ENCODE results near the gene TACO1. TPM values are rescaled to one million over a fixed set of nuclear protein-coding genes. Genes with fewer than 3 reads are reported as not detected.

Gene TACO1
- total RNA-seq, 4 donors from 2014 or later, result 28.7 to 37.4 (median 30.6) TPM

GRCh38 chr17:63558441-63558840 is 42.3 kb upstream of the TACO1 start:
- intact Hi-C loops (cut with DNase I; ENCODE audit: low total_unique reads), result no loop called here

DNA sequence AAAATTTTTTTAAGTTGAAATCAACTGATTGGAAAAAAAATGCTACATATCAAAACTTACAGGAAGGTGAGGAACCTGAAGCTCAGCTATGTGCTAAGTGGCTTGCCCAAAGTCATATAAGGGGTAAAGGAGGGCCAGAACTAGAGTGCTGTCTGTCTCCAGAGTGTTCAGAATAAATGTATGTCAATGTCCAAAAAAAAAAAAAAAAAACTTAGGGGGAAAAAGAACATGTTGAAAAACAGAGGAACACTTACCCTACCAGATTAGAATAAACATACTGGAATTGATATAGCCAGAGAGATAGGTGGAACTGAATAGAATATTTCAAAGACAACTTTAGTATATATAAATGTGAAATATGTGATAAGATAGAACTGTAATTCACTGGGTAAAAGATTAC is 38.9 kb upstream of the TACO1 start:
- Histone ChIP-seq H3K4me1 (peaks cover 3% of the 10 kb centered on the region in 2 donors), H3K9me3 (no peaks in the 10 kb centered on the region), H3K27ac (no peak overlapping the region), H3K27me3 (no peaks in the 10 kb centered on the region), H3K4me3 (no peak overlapping the region), H3K36me3 (no peaks in the 10 kb centered on the region)
- TF ChIP-seq POLR2A (IDR thresholded peaks at IDR 0.05) (no peak), CTCF (IDR thresholded peaks at IDR 0.05 in 4 of 5, conservative IDR thresholded peaks at IDR 0.05 in 1 of 5) (no peak)
- ATAC-seq (no peak), DNase-seq (no peak)
- in situ Hi-C loops (cut with MboI; ENCODE audit: low sequenced_read_pairs in 4 of 4) (no loop called here), intact Hi-C loops (cut with DNase I; ENCODE audit: low total_unique reads) (no loop called here)

More at GRCh38 chr17:63558441-63558840, 42.3 kb upstream of the TACO1 start:
- no peaks in the 10 kb centered on the region for H3K36me3 ChIP-seq
- no peaks in the 10 kb centered on the region for H3K9me3 ChIP-seq
- H3K4me1 ChIP-seq, result peaks cover 23 to 24% of the 10 kb centered on the region in 2 donors
- H3K27ac ChIP-seq, result no peak overlapping the region
- ATAC-seq (no peak), DNase-seq (no peak)
- no peak for TF ChIP-seq CTCF (IDR thresholded peaks at IDR 0.05 in 4 of 5, conservative IDR thresholded peaks at IDR 0.05 in 1 of 5)
- TF ChIP-seq POLR2A (IDR thresholded peaks at IDR 0.05), result no peak
- in situ Hi-C loops (cut with MboI; ENCODE audit: low sequenced_read_pairs in 4 of 4), result no loop called here
- no peak overlapping the region for H3K4me3 ChIP-seq
- no peaks in the 10 kb centered on the region for H3K27me3 ChIP-seq

- intact Hi-C loops (cut with DNase I; ENCODE audit: low total_unique reads), result no loop called here
- Histone ChIP-seq H3K27ac (no peak overlapping the region), H3K4me3 (no peak overlapping the region), H3K4me1 (peaks cover 0 to 3% of the 10 kb centered on the region in 2 donors), H3K36me3 (no peaks in the 10 kb centered on the region), H3K27me3 (no peaks in the 10 kb centered on the region), H3K9me3 (no peaks in the 10 kb centered on the region)
- TF ChIP-seq POLR2A (IDR thresholded peaks at IDR 0.05), result no peak
- no peak for TF ChIP-seq CTCF (IDR thresholded peaks at IDR 0.05 in 4 of 5, conservative IDR thresholded peaks at IDR 0.05 in 1 of 5)
- in situ Hi-C loops (cut with MboI; ENCODE audit: low sequenced_read_pairs in 4 of 4), result no loop called here
- no peak for ATAC-seq
- DNase-seq, result no peak
These were observed 37.4 kb upstream of the TACO1 start for GRCh38 chr17:63563339-63563738.

DNA sequence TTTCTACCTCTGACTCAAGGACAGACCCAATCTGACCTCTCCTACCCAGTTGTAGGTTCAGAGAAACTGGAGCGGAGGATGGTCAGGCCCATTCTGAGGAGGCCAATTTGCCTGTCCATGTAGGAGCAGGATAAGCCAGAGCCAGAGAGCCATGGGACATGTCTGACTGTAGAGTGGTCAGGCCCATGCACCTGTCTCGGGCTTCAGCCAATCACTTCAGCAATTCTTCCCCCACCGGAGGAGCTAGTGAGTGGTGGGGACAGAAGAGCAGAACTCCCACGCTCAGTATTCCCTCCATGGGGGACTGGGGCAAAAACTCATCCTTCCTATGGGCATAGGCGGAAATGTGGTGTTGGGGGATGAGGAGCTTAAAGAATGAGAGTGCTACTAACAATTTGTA is 36.1 kb upstream of the TACO1 start:
- intact Hi-C loops (cut with DNase I; ENCODE audit: low total_unique reads), result no loop called here

More for the DNA sequence above, 36.1 kb upstream of the TACO1 start:
- peaks cover 0 to 3% of the 10 kb centered on the region in 2 donors for H3K4me1 ChIP-seq
- no peak for ATAC-seq
- H3K27me3 ChIP-seq, result no peaks in the 10 kb centered on the region
- no peaks in the 10 kb centered on the region for H3K9me3 ChIP-seq
- H3K27ac ChIP-seq, result no peak overlapping the region
- DNase-seq, result no peak
- no peak overlapping the region for H3K4me3 ChIP-seq
- TF ChIP-seq CTCF (IDR thresholded peaks at IDR 0.05 in 4 of 5, conservative IDR thresholded peaks at IDR 0.05 in 1 of 5) (no peak), POLR2A (IDR thresholded peaks at IDR 0.05) (no peak)
- in situ Hi-C loops (cut with MboI; ENCODE audit: low sequenced_read_pairs in 4 of 4), result no loop called here
- H3K36me3 ChIP-seq, result no peaks in the 10 kb centered on the region
